ENCODE data around the gene NOS1AP.

Gene NOS1AP

DNA sequence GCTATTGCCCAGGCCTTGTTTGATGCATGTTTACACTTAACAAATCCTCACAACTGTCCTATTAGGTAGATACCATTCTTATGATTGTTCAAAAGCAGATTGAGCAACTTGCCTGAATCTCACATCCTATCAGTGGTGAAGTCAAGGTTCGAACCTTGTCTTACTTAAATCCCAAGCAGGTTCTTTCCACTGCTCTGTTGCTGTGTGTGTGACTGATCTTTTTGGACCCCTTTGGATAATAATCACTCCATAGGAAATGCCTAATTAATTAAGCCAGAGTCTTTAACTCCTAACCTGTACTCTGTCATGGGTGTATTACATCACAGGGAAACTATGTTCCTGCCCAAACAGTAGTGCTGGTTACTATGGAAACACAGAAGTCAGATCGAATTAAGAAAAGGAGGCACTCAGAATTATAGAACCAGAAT is 222.9 kb downstream of the NOS1AP start:
- TF ChIP-seq Cebpa-rat (IDR thresholded peaks at IDR 0.05): no peak
- peaks cover 11% of the 10 kb centered on the region; the same call in 1 of the 2 replicates for H3K4me1 ChIP-seq
- no peak overlapping the region for H3K4me2 ChIP-seq
- H3K36me3 ChIP-seq: no peaks in the 10 kb centered on the region
- H3K9ac ChIP-seq: no peak overlapping the region
- H3K9me3 ChIP-seq: no peaks in the 10 kb centered on the region
- no peak overlapping the region for H3K27ac ChIP-seq
- no peak overlapping the region for H3K4me3 ChIP-seq
- H4K20me1 ChIP-seq: no peaks in the 10 kb centered on the region
- H3K27me3 ChIP-seq: no peaks in the 10 kb centered on the region

DNA sequence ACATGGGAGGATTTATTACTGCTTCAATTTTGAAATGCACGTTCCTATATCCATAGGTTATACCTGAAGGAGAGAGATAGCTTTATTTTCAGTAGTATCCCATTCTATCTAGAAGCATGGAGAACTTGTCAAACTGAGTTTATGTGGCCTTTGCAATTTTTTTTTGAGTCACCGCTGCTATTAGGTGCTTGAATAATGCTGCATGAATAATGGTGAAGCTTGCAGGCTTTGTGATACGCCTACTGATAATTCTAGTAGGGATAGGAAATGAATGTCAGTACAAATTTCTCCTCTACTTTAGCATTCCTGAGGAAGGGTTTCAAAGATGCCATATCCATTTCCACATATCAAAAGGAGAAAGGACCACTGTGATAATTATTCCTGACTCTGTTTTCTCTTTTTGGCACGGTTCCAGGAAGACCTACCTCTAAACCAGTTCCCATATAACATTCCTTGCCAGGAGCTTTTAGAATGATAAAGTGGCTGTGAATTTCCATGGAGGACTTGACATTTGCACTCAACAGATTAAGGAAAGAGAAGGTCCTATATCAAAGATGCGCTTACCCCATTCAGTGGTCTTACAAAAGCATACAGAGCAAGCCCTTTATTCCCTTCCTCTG is 223.7 kb downstream of the NOS1AP start:
- Histone ChIP-seq H3K9me3 (no peaks in the 10 kb centered on the region), H3K27ac (no peak overlapping the region), H3K4me3 (no peak overlapping the region), H3K27me3 (no peaks in the 10 kb centered on the region), H3K4me2 (no peak overlapping the region), H3K9ac (no peak overlapping the region), H3K36me3 (no peaks in the 10 kb centered on the region), H3K4me1 (peaks cover 11% of the 10 kb centered on the region; the same call in 1 of the 2 replicates), H4K20me1 (no peaks in the 10 kb centered on the region)
- no peak for TF ChIP-seq Cebpa-rat (IDR thresholded peaks at IDR 0.05)

DNA sequence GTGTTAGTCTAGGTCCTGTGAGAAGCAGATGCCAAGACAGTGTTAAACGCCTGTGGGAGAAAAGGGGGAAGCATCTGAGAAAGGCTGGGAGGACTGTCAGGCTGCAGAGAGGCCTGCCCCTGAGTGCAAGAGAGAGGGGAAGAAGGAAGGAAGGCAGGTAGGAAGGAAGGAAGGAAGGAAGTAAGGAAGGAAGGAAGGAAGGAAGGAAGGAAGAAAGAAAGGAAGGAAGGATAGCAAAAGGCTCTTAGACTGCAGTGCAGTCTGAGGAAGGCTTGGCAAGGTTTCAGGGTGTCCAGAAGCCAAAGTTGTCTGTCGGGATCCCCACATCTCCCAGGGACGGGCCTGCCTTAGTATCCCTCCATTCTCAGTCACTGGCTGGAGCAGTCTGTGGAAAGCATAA is 224.5 kb downstream of the NOS1AP start:
- H3K36me3 ChIP-seq: no peaks in the 10 kb centered on the region
- no peak overlapping the region for H3K4me3 ChIP-seq
- no peak for TF ChIP-seq Cebpa-rat (IDR thresholded peaks at IDR 0.05)
- no peaks in the 10 kb centered on the region for H3K9me3 ChIP-seq
- no peaks in the 10 kb centered on the region for H3K27me3 ChIP-seq
- no peaks in the 10 kb centered on the region for H4K20me1 ChIP-seq
- H3K9ac ChIP-seq: no peak overlapping the region
- peaks cover 11% of the 10 kb centered on the region; the same call in 1 of the 2 replicates for H3K4me1 ChIP-seq
- no peak overlapping the region for H3K27ac ChIP-seq
- peak overlapping the region; percentile 1; the same call in 1 of the 2 replicates for H3K4me2 ChIP-seq

DNA sequence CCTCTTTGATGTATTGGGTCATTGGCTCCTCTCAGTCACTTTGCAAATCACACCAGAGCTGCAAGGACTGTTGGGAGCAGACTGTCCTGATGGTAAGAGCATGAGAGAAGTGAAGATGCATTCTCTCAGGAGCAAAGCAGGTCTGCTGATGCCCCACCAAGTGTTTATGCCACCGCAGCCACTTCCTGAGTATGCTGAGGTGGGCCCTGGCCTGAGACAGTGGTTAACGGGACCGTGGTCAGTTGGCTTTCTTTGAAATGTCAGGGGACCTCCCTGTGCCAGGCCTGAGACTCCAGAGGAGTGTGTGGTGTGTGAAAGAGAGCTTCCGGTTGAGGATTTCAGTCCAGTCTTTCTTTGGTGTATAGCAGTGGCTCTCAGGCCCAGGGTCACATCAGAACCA is 227.7 kb downstream of the NOS1AP start:
- no peak for TF ChIP-seq Cebpa-rat (IDR thresholded peaks at IDR 0.05)
- H3K4me2 ChIP-seq: no peak overlapping the region
- H4K20me1 ChIP-seq: no peaks in the 10 kb centered on the region
- no peaks in the 10 kb centered on the region for H3K27me3 ChIP-seq
- H3K4me1 ChIP-seq: peaks cover 16% of the 10 kb centered on the region; the same call in 1 of the 2 replicates
- H3K36me3 ChIP-seq: no peaks in the 10 kb centered on the region
- no peak overlapping the region for H3K27ac ChIP-seq
- no peaks in the 10 kb centered on the region for H3K9me3 ChIP-seq
- no peak overlapping the region for H3K9ac ChIP-seq
- H3K4me3 ChIP-seq: no peak overlapping the region

DNA sequence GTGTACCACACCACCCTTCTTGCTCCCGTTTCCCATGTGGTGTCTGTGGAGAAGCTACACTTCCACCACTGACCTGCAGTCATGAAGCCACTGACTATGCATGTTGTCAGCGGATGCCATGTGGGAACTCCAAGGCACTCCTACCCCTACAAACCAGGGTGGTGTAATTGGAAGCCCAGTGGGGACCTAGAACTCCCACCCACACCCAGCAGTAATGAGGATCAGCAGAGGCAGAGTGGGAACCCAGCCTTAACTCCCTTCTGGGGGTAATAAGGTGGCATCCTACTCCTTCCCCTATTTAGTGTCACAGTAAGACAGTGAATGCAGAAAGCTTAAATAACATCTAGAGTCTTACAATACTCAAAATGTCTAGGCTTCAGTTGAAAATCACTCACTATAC is 228.8 kb downstream of the NOS1AP start:
- H3K4me3 ChIP-seq: no peak overlapping the region
- H3K27me3 ChIP-seq: no peaks in the 10 kb centered on the region
- H3K27ac ChIP-seq: no peak overlapping the region
- no peak overlapping the region for H3K9ac ChIP-seq
- no peaks in the 10 kb centered on the region for H3K9me3 ChIP-seq
- H3K4me1 ChIP-seq: peaks cover 16% of the 10 kb centered on the region; the same call in 1 of the 2 replicates
- no peaks in the 10 kb centered on the region for H3K36me3 ChIP-seq
- TF ChIP-seq Cebpa-rat (IDR thresholded peaks at IDR 0.05): no peak
- no peak overlapping the region for H3K4me2 ChIP-seq
- no peaks in the 10 kb centered on the region for H4K20me1 ChIP-seq

DNA sequence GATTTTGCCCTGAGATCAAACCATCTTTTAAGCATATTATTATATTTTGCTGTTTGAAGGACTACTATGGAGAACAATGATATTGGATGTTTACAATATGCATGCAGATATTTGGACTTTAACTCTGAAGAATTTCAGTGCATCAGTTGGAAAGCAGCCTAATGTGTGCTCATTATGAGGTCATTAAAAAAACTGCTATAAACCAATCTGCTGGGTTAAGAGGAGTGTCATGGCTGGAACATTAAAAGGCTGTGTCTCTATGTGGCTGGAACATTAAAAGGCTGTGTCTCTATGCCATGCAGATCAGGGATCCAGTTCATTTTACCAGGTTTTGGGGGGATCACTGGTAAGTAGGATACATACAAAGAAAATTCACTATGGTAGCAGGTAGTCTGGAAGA is 229.5 kb downstream of the NOS1AP start:
- H3K36me3 ChIP-seq: no peaks in the 10 kb centered on the region
- H3K4me1 ChIP-seq: peaks cover 14% of the 10 kb centered on the region; the same call in 1 of the 2 replicates
- no peaks in the 10 kb centered on the region for H3K27me3 ChIP-seq
- no peak overlapping the region for H3K4me3 ChIP-seq
- H3K9ac ChIP-seq: no peak overlapping the region
- no peak overlapping the region for H3K27ac ChIP-seq
- TF ChIP-seq Cebpa-rat (IDR thresholded peaks at IDR 0.05): no peak
- no peaks in the 10 kb centered on the region for H3K9me3 ChIP-seq
- H4K20me1 ChIP-seq: no peaks in the 10 kb centered on the region
- no peak overlapping the region for H3K4me2 ChIP-seq

GRCh38 chr1:162300057-162300917 is 230.8 kb downstream of the NOS1AP start:
- Histone ChIP-seq H3K4me3 (no peak overlapping the region), H3K4me2 (no peak overlapping the region), H3K36me3 (no peaks in the 10 kb centered on the region), H3K9me3 (no peaks in the 10 kb centered on the region), H4K20me1 (no peaks in the 10 kb centered on the region), H3K27ac (no peak overlapping the region), H3K4me1 (peaks cover 13% of the 10 kb centered on the region; the same call in 1 of the 2 replicates), H3K27me3 (no peaks in the 10 kb centered on the region), H3K9ac (no peak overlapping the region)
- TF ChIP-seq Cebpa-rat (IDR thresholded peaks at IDR 0.05): no peak

- Histone ChIP-seq H3K36me3 (no peaks in the 10 kb centered on the region), H3K4me1 (peaks cover 12% of the 10 kb centered on the region; the same call in 1 of the 2 replicates), H3K9ac (no peak overlapping the region), H3K4me2 (no peak overlapping the region), H3K27ac (no peak overlapping the region), H3K4me3 (no peak overlapping the region), H3K9me3 (no peaks in the 10 kb centered on the region), H4K20me1 (no peaks in the 10 kb centered on the region), H3K27me3 (no peaks in the 10 kb centered on the region)
- no peak for TF ChIP-seq Cebpa-rat (IDR thresholded peaks at IDR 0.05)
These were observed 232.2 kb downstream of the NOS1AP start for GRCh38 chr1:162301696-162302095.

- no peak overlapping the region for H3K4me2 ChIP-seq
- no peak overlapping the region for H3K27ac ChIP-seq
- H3K9ac ChIP-seq: no peak overlapping the region
- no peaks in the 10 kb centered on the region for H4K20me1 ChIP-seq
- H3K27me3 ChIP-seq: no peaks in the 10 kb centered on the region
- TF ChIP-seq Cebpa-rat (IDR thresholded peaks at IDR 0.05): no peak
- no peaks in the 10 kb centered on the region for H3K36me3 ChIP-seq
- H3K4me1 ChIP-seq: 0 out of 2 replicates have a peak, but pooled peaks cover 6% of the 10 kb centered on the region
- H3K4me3 ChIP-seq: no peak overlapping the region
- no peaks in the 10 kb centered on the region for H3K9me3 ChIP-seq
These were observed 233.0 kb downstream of the NOS1AP start for GRCh38 chr1:162302306-162303003.
